ENCODE results near the gene APMAP.

APMAP gene

GRCh38 chr20:24987244-24987643 is 5.3 kb downstream of the APMAP start:
- no peak for DNase-seq (ENCODE audit: low spot score)

- DNase-seq (ENCODE audit: low spot score) = no peak
Observed at GRCh38 chr20:24986436-24987015, 6.0 kb downstream of the APMAP start.

- DNase-seq (ENCODE audit: low spot score) = no peak
Observed at GRCh38 chr20:24985802-24986201, 6.7 kb downstream of the APMAP start.

- DNase-seq (ENCODE audit: low spot score) = no peak
Observed at GRCh38 chr20:24984961-24985640, 7.5 kb downstream of the APMAP start.

GRCh38 chr20:24983896-24984295 is 8.7 kb downstream of the APMAP start:
- DNase-seq (ENCODE audit: low spot score) = no peak

GRCh38 chr20:24981790-24982189 is 10.8 kb downstream of the APMAP start:
- DNase-seq (ENCODE audit: low spot score) = no peak

- DNase-seq (ENCODE audit: low spot score) = no peak
Observed at GRCh38 chr20:24981282-24981681, 11.3 kb downstream of the APMAP start.

GRCh38 chr20:24980291-24981053 is 12.1 kb downstream of the APMAP start:
- DNase-seq (ENCODE audit: low spot score) = no peak

GRCh38 chr20:24979036-24979960 is 13.3 kb downstream of the APMAP start:
- no peak for DNase-seq (ENCODE audit: low spot score)

- no peak for DNase-seq (ENCODE audit: low spot score)
Observed at GRCh38 chr20:24978513-24978912, 14.0 kb downstream of the APMAP start.

- DNase-seq (ENCODE audit: low spot score) = no peak
Observed at GRCh38 chr20:24977797-24978196, 14.8 kb downstream of the APMAP start.

GRCh38 chr20:24977336-24977735 is 15.2 kb downstream of the APMAP start:
- no peak for DNase-seq (ENCODE audit: low spot score)

GRCh38 chr20:24972341-24972740 is 20.2 kb downstream of the APMAP start:
- DNase-seq (ENCODE audit: low spot score) = no peak

GRCh38 chr20:24971376-24972101 is 21.0 kb downstream of the APMAP start:
- DNase-seq (ENCODE audit: low spot score) = no peak

- DNase-seq (ENCODE audit: low spot score) = no peak
Observed at GRCh38 chr20:24970754-24971153, 21.8 kb downstream of the APMAP start.

GRCh38 chr20:24970030-24970553 is 22.5 kb downstream of the APMAP start:
- no peak for DNase-seq (ENCODE audit: low spot score)

GRCh38 chr20:24969186-24970029 is 23.1 kb downstream of the APMAP start:
- DNase-seq (ENCODE audit: low spot score) = no peak

- no peak for DNase-seq (ENCODE audit: low spot score)
Observed at GRCh38 chr20:24968278-24968800, 24.2 kb downstream of the APMAP start.

- no peak for DNase-seq (ENCODE audit: low spot score)
Observed at GRCh38 chr20:24966317-24967012, 26.1 kb downstream of the APMAP start.
